Brain pericyte (primary cell): ENCODE measurements around the gene FNDC3B.

Experiments
- DNase-seq: peaks from one replicate; pipeline ENCODE4 v3.0.0-alpha.2; 2012; ENCODE audit warnings: low read depth, low spot score

The FNDC3B gene

DNA sequence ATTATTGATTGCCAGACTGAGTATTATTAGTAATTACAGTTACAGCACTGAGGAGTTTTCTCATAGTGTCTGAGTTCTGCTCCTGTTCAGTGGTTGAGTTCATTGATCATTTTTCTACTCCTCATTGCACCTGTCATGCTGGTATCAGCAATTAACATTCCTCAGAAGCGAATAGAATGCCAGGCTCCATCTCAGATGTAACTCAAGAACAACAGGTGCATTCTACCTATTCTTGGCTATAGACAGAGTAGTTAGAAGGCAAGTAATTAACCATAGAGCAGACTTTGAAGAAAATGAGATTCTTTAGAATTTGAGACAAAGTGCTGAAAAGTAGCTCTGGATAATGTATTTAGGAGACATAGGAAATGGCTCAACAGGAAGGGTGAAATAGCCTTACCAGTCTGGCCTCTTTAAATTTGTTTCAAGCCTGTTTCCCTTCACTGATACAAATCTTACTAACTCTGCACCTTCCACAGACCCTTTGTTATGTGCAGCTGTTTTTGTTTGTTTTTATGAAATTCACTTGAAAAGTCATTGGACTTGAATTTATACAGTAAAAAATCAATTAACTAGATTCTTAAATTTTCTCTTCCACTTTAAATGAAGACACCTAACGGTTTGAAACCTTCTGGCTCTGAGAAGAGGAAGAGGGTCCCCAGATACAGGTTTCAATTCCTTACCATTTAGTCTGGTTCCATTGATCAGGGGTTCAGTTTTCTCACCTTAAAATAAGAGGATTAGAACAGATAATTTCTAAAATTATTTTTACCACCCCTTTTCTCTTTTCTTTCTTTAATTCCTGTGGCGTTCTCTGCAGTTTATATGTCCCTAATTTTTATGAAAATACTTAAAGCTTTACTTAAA lies 109.6 kb downstream of the FNDC3B start:
- no peak for DNase-seq

DNA sequence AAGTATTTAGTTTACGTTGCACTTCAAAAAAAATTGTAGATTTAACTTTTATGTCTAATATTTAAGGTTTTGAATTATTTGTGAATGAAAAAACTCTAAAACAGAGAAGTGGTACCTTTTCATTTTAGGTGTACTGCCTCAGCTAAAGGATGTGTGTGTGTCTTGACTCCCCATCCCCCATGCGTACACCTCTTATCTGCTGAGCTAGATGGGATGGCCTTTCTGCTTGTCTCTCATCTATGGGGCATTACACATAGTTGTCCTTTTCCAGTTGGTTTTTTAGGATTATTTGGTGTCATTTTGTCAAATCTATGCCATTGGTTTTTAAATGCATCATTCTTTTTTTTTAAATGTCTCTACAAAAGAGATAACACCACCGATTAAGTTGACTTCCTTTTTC lies 110.9 kb downstream of the FNDC3B start:
- no peak for DNase-seq

DNA sequence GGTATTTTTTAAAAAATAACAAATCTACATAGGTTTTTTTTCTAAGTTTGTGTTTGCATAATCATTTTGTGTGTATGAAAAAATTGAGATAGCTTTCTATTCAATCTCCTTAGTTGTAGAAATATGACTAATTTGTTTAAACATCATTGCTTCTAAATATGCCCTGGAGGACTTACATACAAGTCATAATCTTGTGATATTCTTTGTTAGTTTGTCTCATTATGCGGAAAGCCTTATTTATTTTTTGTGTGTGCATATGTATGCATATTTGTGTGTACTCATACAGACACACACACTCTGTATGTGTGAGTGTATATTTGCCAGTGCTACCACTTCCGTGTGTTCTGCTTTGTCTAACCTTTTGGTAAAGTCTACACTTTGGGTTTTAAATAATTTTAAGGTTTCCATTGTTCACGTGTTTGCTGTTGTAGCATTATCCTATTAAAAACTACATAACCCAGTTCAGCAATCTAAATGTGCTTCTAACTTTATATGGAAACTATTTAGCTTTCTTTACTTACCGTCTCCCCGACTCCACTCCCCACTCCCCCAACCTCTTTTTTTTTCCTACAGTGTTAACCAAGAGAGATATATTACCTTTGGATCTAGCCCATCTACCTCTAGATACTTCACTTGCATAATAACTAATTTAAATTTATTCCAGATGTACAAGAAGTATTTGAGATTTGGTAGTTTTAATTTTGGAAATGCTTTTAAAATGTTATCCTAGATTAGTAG lies 111.7 kb downstream of the FNDC3B start:
- DNase-seq = no peak

DNA sequence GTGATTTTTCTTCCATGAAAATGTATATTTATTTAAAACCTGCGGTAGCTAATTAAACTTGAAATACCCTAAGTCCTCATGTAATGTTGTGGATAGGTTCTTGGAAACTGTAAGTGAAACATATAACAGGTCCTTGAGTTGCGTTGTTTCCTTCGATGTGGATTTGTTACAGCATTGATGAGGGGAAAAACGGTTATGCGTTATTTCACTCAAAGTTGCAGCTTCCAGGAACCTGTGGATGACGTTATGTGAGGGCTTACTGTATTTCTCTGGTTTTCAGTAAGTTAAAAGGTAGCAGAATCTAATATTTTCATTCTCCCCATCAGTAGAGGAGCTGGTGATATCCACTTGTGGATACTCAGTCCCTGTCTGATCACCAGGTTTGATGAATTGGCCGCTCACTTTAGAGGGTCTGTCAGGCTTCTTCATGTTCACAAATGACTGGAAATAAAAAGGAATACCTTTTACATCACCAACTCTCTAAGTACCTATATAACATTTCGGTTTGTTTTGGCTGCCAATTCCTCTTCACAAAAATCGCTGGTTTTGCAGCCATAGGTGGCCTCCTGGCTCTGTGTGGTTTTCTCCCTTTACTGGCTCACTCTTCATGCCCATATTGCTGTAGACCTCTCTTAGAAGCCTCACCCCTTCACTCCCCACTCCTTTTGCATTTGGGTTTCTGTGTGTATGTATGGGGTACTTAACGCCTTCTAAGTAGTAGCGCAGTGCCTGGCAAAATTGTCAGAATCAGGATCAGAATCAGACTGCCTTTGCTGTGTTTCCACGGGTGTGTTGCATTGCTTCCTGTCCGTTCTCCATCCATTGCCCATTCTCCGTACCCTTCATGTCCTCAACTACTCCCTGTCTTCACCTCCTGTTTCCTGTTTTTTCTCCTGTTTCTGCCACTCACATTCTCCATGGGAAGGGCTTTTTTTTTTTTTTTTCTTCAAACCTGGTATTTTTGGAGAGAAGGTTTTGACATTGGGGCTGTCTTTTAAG lies 112.6 kb downstream of the FNDC3B start:
- no peak for DNase-seq

DNA sequence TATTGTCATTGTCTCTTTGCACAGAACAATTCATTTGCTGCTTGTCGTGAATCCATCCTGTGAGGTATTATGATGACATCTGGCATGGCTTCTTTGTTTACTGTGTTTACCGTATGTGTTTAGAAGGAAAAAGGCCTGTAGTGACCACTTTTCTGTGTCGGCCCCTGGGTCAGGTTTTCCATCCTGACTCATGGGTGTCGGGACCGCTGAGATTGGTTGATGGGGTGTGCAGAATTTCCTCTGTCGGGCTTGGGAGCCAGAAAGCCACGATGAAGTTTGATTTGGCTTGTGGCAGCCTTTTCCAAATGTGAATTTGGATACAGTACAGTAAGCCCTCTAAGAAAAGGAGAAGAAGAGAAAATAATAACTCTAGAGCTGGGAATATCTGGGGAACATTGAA lies 113.5 kb downstream of the FNDC3B start:
- no peak for DNase-seq

DNA sequence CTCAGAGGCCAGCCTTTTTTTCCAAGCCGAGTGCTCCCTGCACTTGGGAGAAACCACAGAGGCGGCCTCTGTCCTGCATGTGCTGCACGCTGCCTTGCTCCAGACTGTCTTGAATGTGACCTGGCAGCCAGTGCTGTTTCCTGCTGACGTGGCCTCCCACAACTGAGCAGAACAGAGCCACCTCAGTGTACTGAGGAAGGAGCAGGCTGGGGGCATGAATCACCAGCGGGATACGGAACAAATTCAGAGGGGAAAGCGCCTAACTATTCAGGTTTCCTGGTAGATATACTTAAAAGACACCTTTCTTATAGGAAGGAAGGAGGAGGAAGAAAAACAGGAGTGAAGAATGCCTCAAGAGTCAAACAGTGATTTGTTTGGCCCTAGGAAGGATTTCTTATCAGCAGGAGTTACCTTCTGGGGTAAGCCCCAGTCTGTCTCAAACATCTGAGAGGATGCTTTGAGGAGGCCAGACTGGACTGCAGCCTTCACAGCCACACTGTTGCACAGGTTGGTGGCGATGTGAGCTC lies 114.0 kb downstream of the FNDC3B start:
- peak; percentile 72 for DNase-seq

DNA sequence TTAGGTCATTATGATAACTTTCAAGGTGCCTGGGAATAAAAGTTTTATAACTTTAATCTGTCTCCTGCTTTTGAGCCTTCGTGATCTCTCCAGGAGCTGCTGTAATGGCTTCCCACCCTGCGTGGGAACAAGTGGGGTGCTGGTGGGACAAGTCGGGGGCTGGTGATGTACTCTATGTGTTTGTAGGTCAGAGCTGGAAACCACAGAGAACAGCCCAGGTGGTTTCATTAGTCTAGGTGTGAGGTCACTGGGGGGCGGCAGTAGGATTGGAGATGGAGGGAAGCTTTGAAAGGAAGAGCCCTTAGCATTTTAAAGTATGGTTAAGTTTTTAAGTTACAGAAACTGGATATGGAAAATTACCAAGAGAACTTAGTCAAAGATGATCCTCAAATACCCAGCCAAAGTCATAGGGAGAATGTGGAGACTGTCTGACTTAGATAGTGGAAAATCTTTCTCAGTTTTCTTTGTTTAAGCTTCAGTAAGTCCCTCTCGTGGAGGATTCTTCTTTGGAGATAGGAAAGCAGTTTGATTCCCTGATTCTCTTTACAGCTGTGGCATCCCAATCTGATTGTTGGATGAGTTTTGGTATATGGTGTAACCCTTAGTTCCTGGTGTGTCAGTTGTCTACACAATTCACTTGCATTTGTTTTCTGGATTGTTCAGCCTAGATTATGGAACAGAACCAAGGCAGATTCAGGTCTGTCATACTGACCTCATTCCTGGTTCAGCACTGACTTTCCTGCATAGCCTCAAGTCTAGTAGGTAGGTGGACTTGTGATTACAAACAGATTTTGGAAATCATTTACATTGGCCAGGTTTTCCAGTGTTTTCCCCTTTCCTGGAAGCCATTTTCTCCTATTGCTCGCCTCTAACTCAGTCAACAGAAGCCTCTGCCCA lies 115.6 kb downstream of the FNDC3B start:
- DNase-seq = no peak

DNA sequence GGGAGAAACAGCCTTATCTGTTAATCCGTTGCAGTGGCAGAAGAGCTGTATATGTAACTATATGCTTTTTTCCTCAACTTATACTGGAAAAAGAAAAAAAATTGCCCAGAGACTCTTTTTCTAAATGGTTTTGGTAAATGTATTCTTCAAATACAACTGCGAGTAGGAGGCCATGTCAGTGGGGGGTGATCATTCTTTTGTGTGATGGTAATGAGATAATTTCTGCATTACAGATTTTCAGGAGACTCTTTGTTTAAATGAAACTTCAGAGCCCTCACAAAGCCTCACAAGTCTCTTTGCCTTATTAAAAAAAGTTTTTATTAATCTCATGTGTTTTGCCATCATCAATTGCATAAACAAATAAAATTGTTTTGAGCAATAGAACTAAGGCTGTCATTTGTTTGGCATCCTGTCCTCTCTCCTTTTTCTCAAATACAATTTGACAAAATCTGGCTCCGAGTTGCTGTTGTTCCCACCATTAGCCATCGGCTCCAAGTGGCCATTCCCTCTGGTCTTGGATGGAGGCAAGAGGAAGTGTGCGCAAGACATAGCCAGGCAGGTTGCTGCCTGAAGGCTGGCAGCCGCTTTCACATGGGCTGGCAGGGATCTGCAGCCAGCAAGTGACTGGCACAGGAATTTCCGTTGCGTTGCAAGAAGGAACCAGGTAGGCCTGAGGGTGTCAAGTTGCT lies 116.7 kb downstream of the FNDC3B start:
- no peak for DNase-seq

DNA sequence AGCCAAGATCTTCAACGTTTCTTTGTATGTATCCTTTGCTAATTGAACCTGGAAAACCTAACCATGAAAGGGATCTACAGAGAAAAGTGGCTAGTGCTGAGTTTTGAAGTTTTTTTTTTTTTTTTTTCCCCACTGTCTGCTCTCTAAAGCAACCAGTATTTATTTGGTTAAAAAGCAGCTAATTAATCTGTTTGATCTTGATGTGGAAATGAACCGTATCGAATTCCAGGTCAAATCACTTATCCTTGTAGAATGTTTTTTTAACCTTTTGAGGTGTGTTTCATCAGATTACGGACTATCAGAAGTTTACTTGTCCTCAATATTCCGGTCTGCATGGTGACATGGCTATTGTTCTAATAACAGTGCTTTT lies 117.2 kb downstream of the FNDC3B start:
- DNase-seq = no peak

DNA sequence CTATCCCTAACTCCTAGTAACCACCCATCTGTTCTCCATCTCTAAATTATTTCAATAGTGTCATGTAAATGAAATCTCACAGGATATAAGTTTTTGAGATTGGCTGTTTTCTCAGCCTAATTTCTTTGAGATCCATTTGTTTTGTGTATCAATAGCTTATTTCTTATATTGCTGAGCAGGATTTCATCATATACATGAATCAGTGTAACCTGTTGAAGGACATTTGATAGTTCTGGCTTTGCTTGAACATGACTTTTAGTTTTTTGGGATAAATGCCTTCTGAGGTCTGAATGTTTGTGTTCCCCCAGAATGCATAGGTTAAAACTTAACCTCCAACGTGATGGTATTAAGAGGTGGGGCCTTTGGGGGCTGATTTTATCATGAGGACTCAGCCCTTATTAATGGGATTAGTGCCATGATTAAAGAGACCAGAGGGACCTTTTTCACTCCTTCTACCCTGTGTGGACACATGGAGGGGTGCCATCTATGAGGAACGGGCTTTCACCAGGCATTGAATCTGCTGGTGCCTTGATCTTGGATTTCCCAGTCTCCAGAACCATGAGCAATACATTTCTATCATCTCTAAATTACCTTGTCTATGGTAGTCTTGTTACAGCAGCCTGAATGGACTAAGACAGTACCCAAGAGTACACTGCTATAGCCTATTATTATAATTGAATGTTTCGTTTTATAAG lies 118.3 kb downstream of the FNDC3B start:
- no peak for DNase-seq

DNA sequence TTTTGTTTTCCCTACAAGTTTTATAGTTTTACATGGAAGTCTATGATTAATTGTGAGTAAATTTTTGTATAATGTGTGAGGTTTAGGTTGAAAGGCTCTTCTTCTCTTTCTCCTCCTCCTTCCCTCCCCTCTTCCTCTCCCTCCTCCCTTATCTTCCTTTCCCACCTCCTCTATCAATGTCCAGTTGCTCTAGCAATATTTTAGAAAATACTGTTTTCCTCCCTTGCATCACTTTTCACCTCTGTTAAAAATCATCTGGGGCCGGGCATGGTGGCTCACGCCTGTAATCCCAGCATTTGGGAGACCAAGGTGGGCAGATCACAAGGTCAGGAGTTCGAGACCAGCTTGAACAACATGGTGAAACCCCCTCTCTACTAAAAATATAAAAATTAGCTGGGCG lies 119.4 kb downstream of the FNDC3B start:
- DNase-seq = no peak

DNA sequence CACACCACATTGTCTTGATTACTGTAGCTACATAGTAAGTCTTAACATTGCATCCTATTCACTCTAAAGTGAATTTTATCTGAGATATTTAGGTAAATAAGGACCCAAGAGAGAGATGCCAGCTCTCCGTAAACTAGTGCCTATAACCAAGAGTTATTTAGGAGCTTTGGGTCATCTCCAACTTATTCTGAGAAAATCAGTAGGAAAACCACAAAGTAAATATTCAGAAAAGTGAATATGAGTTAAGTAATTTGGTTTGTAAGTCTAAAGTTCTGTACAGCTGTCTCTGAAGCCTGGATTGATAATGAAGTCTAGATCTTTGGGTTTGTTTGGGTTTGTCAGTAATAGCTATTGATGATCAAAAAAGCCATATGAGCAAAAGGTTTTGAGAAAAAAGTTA lies 120.0 kb downstream of the FNDC3B start:
- no peak for DNase-seq

DNA sequence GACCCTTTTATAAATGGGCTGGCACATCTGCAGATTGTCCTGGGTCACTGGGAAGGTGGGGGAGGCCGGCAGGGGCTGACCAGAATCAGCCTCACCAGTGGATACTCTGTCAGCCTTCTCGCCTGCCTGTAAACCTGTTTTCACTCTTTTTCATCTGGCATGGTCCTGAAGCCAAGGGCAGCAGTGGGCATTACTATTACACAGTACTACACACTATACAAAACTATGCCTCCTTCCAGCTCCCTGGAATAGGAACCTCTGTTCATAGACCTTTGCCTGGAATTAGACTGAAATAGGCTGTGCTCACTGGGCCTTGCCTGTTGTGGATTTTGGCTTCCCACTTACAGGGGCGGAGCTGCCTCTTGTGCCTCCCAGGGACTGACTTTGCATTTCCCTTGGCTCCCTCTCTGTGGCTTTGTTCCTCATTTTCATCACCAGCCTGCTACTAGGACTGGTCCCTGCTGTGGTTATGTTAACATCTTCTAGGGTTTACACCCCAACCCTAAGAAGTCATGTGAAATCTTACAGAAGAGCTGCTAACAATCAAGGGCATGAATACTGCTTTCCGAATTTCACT lies 120.7 kb downstream of the FNDC3B start:
- DNase-seq = no peak

DNA sequence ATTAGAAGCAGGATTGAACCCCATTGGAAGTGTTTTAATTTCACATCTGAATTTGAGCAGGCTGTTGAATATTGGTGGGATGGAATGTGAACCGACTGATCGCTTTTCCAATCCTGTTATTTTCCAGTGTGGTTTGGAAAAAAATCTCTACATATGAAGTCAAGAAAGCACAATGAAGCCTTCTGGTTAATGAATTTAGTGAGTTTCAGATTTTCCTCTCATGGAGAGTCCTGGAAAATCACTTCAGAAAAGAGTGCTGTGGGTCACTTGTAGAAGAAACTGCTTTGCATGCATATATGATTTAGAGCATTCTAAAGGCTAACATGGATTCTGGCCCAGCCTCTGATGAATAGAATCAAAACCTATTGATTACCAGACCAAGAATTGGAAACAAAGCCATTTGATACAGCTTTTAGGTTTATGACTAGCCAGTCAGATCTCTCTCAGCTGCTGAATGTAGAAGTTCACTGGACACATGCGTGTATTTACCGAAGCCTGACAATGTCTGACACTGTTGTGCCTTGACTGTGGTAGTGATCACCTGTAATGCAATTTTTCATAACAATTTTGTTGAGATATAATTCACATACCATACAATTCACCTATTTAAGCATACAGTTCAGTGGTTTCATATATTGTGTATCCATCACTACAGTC lies 121.9 kb downstream of the FNDC3B start:
- DNase-seq = no peak

DNA sequence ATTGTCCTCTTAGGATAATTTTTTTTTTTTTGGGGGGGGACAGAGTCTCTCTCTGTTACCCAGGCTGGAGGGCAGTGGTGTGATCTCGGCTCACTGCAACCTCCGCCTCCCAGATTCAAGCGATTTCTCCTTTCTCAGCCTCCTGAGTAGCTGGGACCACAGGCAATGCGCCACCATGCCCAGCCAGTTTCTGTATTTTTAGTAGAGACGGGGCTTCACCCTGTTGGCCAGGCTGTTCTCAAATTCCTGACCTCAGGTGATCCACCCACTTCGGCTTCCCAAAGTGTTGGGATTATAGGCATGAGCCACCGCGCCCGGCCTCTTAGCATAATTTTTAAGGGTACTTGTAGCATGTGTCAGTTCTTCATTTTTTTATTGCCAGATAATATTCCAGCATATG lies 122.6 kb downstream of the FNDC3B start:
- DNase-seq = no peak

DNA sequence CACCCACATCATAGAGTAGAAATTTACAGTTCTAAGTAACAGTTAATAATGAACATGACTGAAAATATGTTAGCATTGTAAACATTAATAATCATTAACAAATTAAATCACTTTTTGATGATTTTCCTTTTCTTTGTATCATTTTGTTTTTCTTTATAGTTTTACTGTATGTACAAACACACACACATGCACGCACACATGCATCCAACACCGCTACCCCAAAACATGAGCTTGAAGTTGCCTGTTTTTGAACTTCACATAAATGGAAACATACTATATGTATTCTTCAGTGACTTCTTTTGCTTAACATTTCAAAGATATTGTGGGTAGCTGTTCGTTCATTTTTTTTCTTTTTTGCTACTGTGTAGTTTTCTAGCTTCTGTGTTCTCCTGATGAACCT lies 123.9 kb downstream of the FNDC3B start:
- no peak for DNase-seq

DNA sequence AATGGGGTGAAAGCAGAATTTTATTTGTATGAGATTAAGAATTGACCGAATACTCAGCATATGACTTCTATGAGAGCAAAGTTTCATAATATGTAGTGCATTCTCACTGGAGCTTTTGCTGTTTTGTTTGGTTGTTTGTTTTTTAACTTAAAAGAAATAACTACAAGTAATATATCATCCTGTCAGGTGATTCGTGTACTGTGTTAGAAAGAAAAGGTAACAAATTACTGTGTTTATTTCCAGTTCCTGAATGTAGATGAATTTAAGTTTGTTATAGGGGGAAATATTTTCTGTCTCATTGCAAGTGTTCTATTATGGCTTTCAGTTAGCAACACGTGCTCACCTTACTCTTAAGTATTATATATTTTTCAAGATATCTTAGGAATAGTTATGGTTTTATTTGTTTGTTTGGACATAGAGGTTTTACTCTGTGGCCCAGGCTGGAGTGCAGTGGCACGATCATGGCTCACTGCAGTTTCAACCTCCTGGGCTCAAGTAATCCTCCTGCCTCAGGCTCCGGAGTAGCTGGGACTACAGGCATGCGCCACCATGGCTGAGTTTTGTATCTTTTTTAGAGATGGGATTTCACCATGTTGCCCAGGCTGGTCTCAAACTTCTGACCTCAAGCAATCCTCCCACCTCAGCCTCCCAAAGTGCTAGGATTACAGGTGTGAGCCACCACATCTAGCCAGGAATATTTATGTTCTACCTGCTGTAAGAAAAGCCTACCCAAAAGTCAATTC lies 125.4 kb downstream of the FNDC3B start:
- DNase-seq = no peak

DNA sequence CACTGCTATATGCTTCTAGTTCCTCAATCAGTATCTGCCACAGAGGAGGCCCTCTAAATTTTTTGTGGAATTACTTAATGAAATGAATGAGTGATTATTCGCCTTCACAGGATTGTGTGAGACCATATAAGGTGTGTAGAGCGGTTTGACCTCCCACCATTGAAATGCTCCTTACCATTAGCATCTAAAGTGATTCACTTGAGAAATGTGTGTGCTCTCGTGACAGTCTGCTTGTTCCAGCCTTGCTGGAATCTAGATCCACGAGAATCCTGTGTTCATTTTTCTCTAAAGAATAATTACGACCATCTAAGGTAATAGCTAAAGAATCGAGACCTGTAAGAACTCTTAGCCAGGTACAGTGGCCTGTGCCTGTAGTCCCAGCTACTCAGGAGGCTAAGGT lies 126.9 kb downstream of the FNDC3B start:
- no peak for DNase-seq
